ENCODE data around the gene DSCAM.
"Not testable (repeated sequence)": the region's sequence is repeated elsewhere in the genome, so short reads cannot be mapped to it uniquely, and the experiment has no call there.

DSCAM gene

DNA sequence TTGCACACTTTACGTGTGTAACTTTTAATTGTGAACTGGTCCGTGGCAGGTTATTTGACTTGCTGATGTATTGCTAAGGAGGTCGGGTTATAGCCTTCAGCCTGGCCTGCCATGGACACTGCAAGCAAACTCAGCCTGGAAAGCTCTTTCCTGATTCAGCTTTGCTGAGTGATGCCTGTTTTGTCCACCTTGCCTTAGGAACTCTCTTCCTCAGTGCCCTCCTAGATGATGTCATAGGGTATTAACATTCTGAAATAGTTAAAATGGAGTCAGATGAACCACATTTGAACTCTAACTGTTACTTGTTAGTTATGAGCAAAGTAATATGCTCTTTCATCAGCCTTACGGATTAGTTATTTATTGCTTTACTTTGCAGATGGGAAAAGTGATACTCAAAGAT is 533.7 kb downstream of the DSCAM start:
- DNase-seq (ENCODE audit: low spot score), result no peak

DNA sequence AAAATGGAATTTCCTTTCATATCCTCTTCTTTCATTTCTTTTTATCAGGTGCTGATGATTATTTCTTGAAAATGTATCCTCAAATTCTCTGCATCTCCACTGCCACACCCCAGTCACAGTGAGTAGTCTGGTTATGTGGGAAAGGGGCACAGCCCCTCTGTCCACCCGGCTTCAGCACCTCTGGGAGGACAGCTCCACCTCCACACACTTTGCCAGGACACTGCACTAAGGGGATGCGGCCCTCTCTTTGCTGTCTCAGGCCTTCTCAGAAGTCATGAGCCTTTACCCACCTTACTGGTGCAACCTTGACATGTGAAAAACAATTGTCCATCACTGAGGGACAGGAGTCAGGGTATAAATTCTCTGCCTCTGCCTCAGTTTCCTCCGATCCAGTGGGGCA is 546.7 kb downstream of the DSCAM start:
- DNase-seq (ENCODE audit: low spot score), result no peak

DNA sequence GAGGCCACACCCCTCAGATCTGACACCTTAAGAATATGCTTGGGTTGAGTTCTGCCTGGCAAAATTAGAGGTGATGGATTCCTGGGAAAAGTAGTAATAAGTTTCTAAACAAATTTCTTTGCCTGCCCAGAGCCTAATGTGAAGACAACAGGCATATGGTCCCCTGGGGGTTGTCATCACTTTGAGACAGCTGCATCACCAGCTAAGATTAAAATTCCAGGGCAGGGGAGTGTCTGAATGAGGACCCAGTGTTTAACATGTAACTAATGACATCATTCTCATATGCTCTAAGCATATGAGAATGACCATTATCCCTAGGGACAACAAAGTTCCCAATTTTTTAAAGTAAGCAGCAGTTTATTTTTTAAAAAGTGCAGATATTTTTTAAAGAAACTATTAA is 547.5 kb downstream of the DSCAM start:
- no peak for DNase-seq (ENCODE audit: low spot score)

DNA sequence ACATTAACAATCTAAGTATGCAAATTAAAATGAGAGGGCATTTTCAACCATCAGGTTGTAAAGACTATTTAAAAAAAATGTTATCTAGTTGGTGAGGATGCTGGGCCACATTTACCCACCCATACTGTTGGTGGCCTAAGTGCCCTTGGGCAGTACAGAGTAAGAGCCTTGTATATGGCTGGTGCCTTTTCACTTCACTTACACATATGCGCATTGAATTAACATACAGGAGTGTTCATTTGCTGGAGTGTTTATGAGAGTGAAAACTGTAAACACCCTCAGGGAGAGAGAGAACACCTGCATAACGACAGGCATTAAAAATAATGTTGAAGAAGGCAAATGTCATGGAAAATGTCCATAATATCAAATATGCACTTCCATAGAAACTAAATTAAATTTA is 552.6 kb downstream of the DSCAM start:
- DNase-seq (ENCODE audit: low spot score), result no peak

DNA sequence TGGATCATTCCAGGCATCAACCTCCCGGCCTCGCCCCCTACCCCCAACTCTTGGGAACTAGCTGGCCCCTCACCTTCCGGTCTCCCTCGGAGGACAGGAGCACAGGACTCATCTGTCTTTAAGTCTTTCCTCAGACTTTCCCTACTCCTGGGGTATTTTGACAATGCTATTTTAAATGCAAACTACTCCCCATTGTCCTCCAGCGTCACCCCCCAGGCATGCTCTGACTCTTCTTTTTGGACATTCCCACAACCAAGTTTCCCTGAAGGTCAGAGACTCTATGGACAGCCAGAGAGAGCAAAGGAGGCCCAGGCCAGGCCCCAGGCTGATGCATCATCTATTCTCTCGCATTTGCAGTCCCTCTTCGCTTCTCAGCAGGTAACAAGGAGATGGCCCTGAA is 555.4 kb downstream of the DSCAM start:
- no peak for DNase-seq (ENCODE audit: low spot score)

DNA sequence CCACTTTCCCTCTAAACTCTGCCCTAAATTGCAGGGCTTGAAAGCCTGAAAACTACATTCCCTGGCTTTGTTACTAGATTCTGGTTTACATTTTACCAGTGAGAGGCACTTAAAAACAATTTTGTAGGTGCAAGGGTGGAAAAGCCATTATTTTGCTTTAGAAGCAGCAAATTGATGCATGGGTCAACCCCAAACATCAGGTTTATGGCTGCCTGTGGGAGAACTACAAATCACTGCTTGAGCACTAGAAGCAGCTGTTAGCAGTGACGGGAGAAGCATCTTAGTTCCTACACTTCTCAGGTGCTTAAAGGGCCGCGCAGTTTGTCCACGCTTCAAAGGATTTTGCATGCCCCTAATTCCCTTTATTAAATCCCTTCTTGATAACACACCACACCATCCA is 562.5 kb downstream of the DSCAM start:
- no peak for DNase-seq (ENCODE audit: low spot score)

DNA sequence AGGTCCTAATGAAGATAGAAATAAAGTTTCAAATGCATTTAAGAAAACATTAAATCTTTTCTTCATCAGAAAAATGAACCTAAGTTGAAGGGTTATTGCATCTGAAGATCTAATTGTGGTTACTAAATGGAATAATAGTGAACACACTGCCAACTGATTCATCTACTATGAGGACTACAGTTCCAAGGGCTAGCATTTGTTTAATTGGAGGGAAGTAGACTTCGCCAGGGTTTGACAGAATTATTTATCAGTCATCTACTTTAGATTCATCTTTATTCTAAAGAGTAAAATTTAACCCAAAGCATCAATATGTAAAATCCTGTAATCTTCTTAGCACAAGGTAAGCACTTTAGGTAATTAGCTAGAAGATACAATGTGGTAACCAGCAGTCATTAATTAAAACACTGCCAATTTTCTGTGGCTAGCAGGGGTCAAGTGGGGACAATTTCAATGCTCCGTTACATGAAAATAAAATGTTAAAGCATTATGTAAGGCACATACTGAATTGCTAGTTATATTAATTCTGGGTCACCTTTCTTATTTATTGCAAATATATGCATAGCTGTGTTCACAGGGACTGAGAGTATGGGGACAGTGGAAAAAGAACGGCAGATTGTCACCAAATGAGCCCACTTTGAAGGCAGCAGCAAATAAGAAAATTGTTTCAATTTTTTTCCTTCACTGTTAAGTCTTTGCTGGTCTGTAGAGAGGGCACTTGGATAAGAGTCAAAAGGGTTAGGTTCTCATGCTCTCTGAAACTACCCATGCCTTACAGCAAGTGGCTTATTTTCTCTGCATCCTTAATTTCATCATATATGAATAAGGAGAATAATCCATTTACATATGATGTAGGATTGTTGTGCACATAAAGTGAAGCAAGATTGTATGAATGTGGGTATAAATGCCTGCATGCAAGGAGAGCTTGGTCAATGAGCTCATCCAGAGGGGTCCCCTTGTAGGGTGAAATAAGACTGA is 563.8 kb downstream of the DSCAM start:
- no peak for DNase-seq (ENCODE audit: low spot score)

DNA sequence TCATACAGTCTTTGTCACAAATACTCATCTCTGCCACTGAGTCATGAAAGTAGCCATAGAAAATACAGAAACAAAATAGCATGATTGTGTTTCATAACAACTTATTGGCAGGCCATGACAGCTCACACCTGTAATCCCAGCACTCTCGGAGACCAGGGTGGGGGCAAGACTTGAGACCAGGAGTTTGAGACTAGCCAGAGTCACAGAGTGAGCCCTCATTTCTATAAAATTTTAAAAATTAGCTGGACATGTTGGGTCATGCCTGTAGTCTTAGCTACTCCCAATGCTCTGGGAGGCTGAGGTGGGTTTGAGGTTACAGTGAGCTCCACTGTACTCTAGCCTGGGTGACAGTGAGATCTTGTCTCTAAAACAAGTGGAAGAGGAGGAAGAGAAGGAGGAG is 568.6 kb downstream of the DSCAM start:
- DNase-seq (ENCODE audit: low spot score), result no peak

DNA sequence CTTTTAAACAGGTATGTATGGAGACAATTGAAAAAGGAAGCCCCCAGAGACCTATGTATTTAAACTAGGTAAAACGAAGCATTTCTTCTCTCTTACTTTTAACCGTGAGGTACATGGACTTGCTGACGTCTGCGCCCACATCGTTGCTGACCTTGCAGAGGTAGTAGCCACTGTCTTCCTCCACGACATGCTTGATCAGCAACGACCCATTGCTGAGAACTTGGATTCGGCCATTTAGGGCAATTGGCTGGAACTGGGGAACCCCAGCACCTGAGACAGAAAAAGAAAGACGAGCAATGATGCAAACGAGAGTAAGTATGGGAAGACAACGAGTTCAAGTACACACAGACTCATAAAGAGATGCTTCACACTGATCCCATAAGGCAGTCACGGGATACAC is 571.0 kb downstream of the DSCAM start:
- DNase-seq (ENCODE audit: low spot score), result no peak

DNA sequence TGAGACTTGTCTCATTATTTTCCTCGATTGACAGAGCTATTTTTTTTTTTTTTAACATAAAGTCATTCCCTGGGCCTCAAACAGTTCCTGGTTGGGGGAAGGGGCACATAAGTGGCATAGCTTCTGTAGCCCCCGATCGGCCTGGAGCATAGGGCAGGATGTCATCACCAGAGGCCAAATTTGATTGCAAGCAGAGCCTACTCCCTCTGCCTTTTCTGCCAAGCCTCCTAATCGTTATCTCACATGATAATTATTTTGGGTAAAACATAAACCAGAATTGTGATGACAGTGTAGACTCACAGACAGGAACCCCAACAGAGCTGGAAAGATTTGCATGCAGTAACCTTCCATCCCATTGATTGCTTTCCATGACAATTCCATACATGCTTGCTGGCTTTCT is 574.9 kb downstream of the DSCAM start:
- DNase-seq (ENCODE audit: low spot score), result no peak

DNA sequence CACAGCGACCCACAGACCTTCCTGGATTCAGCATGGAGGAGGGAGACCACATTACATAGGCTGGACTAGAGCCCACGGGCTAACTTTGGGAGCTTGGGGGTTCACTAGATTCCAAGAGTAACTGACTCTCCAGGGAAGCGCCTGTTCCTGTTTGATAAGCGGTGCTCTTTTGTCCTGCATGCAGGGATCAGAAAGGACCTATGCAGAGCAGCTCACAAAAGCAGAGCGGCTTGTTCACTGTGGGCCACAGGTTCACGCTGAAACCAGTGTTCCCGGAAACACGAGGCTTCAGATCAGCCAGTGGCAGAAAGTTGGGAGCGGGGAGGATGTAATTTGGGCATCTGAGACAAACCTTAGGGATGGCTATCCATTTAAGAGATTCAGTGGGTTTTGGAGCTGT is 575.8 kb downstream of the DSCAM start:
- no peak for DNase-seq (ENCODE audit: low spot score)

DNA sequence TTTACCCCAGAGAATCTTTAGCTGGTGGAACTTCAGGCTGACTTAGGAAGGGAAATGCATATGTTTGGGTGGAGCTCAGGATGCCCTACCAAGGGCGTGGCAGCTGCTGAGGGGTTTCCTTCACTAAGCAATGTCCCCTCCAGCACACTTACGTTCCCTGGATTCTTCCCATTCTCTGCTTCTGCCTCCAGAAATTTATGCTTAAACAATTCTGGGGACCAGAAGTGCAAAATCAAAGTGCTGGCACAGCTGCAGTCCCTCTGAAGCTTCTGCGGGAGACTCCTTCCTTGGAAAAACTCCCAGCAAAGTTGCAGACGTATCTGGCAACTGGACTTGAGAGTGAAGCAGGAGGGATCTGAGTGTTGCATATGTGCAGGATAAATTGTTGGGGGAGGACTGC is 576.9 kb downstream of the DSCAM start:
- DNase-seq (ENCODE audit: low spot score), result no peak

DNA sequence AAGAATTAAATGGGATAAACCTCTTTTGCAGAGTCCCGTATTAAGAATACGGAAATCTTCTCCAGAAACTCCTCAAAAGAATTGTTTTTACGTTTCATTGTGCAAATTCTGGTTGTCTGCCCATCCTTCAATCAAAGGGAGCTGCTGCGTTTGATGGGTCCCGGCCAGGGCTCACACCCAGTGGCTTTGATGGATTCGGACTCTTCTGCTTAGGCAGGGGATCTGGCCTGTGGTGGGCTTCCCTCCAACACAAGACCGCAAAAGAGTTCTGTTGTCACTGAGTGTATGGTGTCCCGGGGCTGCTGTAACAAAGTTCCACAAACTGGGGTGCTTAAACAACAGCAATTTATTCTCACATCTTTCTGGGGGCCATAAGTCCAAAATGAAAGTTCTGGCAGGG is 577.7 kb downstream of the DSCAM start:
- DNase-seq (ENCODE audit: low spot score), result no peak

DNA sequence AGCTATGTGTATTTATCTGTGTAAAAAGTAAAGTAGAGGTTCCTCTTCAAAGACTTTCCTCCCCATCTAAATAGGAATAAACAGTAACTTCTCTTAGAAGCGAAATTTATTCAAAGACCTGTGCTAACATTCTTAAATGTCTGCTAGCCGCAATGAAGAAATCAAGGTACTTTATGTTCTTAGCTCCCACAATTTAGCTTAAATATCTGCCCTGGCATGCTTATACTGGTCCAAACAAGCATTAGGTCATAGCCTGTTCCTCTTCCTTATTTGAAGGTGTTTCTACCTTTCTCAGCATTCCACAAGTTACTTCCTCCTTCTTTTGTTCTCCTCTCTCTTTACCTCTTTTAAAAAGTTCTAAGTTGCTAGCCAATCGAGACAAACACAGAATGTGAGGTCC is 588.5 kb downstream of the DSCAM start:
- DNase-seq (ENCODE audit: low spot score), result not testable (repeated sequence)

DNA sequence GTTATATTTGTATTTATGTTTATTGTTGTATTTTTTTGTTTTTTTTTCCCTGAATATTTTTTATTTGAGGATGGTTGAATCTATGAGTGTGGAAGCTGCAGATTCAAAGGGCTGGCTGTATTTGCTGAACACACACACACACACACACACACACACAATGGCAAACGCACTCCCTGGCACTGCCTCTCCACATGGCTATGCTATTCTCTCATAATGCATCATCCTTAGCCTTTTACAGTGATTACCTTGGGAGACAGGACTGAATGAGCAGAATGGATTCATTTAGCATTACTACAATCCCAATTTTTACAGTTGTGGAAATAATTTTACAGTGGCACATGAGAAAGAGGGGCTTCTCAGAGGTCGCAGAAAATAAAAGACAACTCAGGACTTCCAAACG is 589.6 kb downstream of the DSCAM start:
- DNase-seq (ENCODE audit: low spot score), result no peak

DNA sequence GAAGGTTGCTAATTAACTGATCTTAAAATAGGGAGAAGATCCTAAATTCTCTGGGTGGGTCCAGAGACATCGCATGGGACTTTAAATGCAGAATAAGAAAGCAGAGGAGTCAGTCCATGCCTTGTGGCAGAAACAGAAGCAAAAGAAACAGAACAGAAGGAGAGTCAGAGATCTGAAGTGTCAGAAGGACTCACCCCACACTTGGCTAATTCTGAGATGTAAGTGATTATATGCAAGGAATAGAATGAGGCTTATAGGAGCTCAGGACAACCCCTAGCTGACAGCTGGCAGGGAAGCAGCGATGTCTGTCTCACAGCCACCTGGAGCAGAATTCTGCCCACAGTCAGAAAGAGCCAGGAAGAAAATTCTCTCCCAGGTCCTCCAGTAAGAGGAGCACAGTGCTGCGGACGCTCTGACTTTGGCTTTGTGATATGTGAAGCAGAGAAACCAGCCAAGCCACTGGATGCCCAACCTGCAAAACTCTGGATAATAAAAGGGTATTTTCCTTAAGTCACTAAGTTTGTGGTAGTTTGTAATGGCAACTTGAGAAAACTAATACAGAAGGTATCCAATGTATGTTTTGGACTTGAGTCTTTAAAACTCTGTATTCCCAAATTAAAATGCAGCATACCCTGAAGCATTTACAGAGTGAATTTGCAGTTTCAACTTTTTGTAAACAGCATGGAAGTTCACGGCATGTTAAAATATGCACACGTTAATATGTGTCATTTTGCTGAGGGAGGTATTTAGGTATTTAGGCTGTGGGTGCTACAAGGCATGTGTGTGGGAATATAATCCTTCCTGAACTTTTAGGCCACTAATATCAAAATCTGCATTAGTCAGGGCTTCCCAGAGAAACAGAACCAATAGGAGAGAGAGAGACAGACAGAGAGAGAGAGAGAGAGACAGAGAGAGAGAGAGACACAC is 591.2 kb downstream of the DSCAM start:
- no peak for DNase-seq (ENCODE audit: low spot score)

DNA sequence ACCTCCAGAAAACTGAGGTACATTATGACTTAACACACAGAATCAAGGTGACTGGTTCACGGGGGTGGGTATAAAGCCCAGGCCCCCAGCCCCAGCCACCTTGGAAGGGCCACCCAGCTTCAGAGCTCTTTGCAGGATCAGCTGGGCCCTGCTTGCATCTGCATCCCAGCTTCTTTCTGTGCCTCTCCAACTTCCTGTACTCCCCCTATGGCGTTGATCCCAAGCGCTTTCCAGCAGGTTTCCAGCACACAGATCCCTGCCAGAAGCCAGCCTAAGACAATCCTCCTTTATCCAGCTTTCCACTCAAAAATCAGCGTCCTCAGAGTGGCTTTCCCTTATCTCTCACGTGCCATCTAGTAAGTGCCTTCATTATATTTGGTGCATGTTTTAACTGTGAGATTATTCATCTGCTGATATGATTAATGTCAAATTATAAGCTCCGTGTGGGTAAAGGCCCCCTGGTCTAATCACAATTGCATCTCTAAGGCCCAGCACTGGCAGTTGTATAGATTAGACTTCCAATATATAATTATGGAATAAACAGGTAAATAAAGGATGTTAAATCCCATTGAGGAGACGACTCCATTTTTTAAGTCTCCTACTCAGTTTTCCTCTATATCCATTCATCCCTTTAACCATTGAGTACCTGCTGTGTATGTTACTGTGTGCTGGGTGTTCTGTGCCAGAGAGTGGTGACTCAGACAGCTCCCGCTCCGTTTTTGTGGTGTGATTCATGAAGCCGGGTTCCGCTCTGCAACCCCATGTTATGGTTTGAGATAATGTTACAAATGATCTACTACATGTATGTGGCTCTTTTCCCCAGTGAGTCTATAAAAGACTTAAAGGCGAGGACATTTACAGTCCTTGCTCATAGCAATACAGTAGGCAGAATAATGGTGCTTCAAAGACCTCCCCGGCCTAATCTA is 592.2 kb downstream of the DSCAM start:
- no peak for DNase-seq (ENCODE audit: low spot score)

DNA sequence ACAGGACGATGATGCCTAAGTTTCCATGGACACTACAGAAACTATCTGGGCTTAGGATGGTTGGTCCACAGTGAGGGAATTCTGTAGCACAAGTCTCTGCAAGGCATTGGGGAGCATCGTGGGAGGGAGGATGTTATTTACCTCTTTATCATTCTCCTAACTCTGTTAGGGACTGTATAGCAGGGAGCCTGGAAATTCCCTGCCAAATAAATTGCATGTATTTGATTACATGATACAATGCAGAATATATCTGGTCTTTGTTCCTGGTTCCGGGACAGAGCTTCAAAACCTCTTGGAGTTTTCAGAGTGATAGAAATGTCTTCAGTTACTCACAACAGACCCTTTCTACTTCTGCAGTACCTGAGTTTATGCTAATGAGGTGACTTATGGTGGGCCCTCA is 593.8 kb downstream of the DSCAM start:
- DNase-seq (ENCODE audit: low spot score), result no peak

DNA sequence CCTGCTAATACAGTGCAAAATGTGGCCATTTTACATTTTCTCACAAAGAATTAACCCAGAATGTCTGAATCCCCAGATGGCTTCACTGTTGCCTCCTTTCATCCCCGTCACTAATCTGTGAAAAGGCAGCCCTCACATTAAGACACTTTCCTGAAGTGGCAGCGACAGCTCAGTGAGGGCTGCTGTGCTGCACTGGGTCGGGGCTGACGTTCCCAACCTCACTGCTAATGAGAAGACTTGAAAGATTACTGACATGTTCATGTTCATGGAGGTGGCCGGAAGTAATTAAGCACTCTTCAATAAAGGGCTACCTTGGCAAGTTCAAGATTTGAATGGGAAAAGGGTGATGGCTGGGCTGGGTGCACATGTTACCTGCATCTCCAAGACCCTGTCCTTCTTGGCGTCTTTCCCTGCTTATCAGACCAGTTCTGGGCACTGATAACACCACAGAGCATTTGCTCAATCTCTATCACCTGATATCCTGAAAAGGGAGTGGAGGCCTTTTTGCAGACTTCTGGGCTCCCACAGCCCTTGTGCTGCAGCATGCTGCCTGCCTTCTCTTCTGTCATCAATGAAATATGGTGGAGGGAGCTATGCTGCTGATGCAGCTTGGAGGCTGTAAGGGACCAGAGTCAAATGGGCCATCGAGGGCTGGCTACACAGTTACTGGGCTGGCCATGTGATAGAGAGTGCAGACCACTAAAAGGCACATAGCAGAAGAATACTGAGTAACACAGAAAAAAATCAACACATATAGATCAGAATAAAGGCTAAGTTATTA is 596.3 kb downstream of the DSCAM start:
- no peak for DNase-seq (ENCODE audit: low spot score)

DNA sequence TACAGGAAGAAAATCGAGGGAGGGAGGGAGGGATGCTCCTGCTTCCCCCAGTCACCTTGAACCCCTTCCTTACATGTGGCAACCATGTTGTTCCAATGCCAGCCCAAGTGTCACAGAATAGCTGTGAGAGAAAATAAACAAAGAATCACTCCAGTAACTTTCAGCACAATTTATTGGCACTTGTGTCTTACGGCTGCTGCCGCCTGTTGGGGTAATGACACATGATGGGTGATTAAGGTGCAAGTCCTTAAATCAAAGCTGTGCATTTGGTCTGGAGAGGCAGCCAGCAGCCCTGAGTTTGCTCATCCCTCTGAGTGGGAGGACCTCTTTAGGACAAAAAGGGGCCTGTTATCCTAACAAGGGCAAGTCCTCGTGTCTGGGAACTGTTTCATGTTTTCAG is 602.0 kb downstream of the DSCAM start:
- no peak for DNase-seq (ENCODE audit: low spot score)

DNA sequence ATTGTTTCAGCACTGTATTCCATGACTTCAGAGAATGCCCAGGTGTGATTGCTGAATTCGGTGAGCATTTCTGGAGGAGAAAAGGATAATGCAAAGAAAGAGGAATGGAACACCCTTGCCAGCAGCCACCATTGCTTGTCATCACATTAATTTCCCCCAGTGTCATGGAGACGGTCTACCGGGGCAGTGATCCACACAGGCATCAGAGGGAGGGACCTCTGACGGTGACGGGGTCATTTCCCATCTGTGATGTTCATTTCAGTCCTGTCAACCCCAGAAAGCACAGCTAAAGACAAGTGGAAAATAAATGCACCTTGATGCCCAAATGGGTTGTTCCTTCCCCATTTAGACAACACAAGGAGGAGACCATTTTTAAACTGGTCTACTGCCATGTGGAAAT is 603.3 kb downstream of the DSCAM start:
- DNase-seq (ENCODE audit: low spot score), result no peak

Measured in NAMALWA (cell line).